ENCODE data around the gene MLST8. TPM values are rescaled to one million over a fixed set of nuclear protein-coding genes. Genes with fewer than 3 reads are reported as not detected.

Gene MLST8
- total RNA-seq, 1 donor from 2014 or later = 38.4 TPM

GRCh38 chr16:2206780-2207433 lies 1.7 kb downstream of the MLST8 start:
- intact Hi-C loops (cut with micrococcal nuclease) = loop anchor here (5.0 kb wide), 1 partner anchor 50 kb away; the partner anchor contains the start of gene TRAF7

- intact Hi-C loops (cut with micrococcal nuclease) = loop anchor here (5.0 kb wide), 1 partner anchor 51 kb away; the partner anchor contains the start of gene TRAF7
These were observed 2.6 kb downstream of the MLST8 start for GRCh38 chr16:2207872-2208271.

GRCh38 chr16:2208308-2208707 lies 3.1 kb downstream of the MLST8 start:
- intact Hi-C loops (cut with micrococcal nuclease) = loop anchor here (5.0 kb wide), 1 partner anchor 51 kb away; the partner anchor contains the start of gene TRAF7

- intact Hi-C loops (cut with micrococcal nuclease) = loop anchor here (5.0 kb wide), 1 partner anchor 51 kb away; the partner anchor contains the start of gene TRAF7
These were observed 3.5 kb downstream of the MLST8 start for GRCh38 chr16:2208772-2209171.

- intact Hi-C loops (cut with micrococcal nuclease) = loop anchor here (5.0 kb wide), 2 partner anchors 43 to 52 kb away; partner anchors contain the start of genes ECI1 and TRAF7
These were observed 4.2 kb downstream of the MLST8 start for GRCh38 chr16:2209258-2210008.

GRCh38 chr16:2210009-2210332 lies 4.7 kb downstream of the MLST8 start:
- intact Hi-C loops (cut with micrococcal nuclease) = loop anchor here (5.0 kb wide), 1 partner anchor 42 kb away; the partner anchor contains the start of gene ECI1

GRCh38 chr16:2210386-2211365 lies 5.4 kb downstream of the MLST8 start, which contains the start of gene BRICD5:
TSS of gene BRICD5 (minus strand) at chr16:2210863. CDS start at chr16:2210833, 30 bp downstream.
- intact Hi-C loops (cut with micrococcal nuclease) = loop anchor here (5.0 kb wide), 1 partner anchor 42 kb away; the partner anchor contains the start of gene ECI1

GRCh38 chr16:2211923-2212347 lies 6.7 kb downstream of the MLST8 start:
- intact Hi-C loops (cut with micrococcal nuclease) = loop anchor here (5.0 kb wide), 1 partner anchor 40 kb away; the partner anchor contains the start of gene ECI1

- intact Hi-C loops (cut with micrococcal nuclease) = loop anchor here (5.0 kb wide), 1 partner anchor 40 kb away; the partner anchor contains the start of gene ECI1
These were observed 7.4 kb downstream of the MLST8 start for GRCh38 chr16:2212362-2213324.

GRCh38 chr16:2213817-2214718 lies 8.8 kb downstream of the MLST8 start:
- intact Hi-C loops (cut with micrococcal nuclease) = loop anchor here (2.0 to 5.0 kb wide), 2 partner anchors 38 to 55 kb away; partner anchors contain the start of genes ECI1 and RNPS1

- intact Hi-C loops (cut with micrococcal nuclease) = loop anchor here (2.0 to 5.0 kb wide), 2 partner anchors 38 to 54 kb away; partner anchors contain the start of genes ECI1 and RNPS1
These were observed 9.4 kb downstream of the MLST8 start, which contains the start of gene PGP for GRCh38 chr16:2214719-2214968. TSS of gene PGP (minus strand) at chr16:2214840. CDS start at chr16:2214777, 63 bp downstream.

- intact Hi-C loops (cut with micrococcal nuclease) = no loop called here
These were observed 11.1 kb downstream of the MLST8 start for GRCh38 chr16:2216330-2216729.

GRCh38 chr16:2223221-2223941 lies 18.1 kb downstream of the MLST8 start, which contains the start of gene E4F1:
TSS of gene E4F1 (plus strand) at chr16:2223591. CDS start at chr16:2223614, 23 bp downstream.
- intact Hi-C loops (cut with micrococcal nuclease) = loop anchor here (1.0 to 2.0 kb wide), 3 partner anchors 8 to 206 kb away; partner anchors contain the start of genes CCNF and ECI1

GRCh38 chr16:2223942-2224486 lies 18.8 kb downstream of the MLST8 start:
- intact Hi-C loops (cut with micrococcal nuclease) = loop anchor here (1.0 to 2.0 kb wide), 3 partner anchors 9 to 205 kb away; partner anchors contain the start of genes CCNF and ECI1

- intact Hi-C loops (cut with micrococcal nuclease) = no loop called here
These were observed 21.1 kb downstream of the MLST8 start for GRCh38 chr16:2226245-2226793.

- intact Hi-C loops (cut with micrococcal nuclease) = no loop called here
These were observed 21.7 kb downstream of the MLST8 start for GRCh38 chr16:2226918-2227317.

Data from T-helper 2 cell treated with Interferon-gamma antibody and Interleukin-4, amounts not matched to agents 100 ng/mL and 5 ng/mL, for 36 hours (primary cell).